Stimulated activated CD8-positive, alpha-beta memory T cell treated with anti-CD3 and anti-CD28 coated beads, Interleukin-12 subunit alpha, Interleukin-12 subunit beta, amount 100 ng/mL, for 4 hours (primary cell): ENCODE data around the gene MYO3B.
"Not testable (repeated sequence)": the region's sequence is repeated elsewhere in the genome, so short reads cannot be mapped to it uniquely, and the experiment has no call there.

Experiments
- DNase-seq: peaks from one replicate; pipeline ENCODE4 v3.0.0-alpha.2; 2020; ENCODE audit warnings: low read depth

Gene MYO3B

DNA sequence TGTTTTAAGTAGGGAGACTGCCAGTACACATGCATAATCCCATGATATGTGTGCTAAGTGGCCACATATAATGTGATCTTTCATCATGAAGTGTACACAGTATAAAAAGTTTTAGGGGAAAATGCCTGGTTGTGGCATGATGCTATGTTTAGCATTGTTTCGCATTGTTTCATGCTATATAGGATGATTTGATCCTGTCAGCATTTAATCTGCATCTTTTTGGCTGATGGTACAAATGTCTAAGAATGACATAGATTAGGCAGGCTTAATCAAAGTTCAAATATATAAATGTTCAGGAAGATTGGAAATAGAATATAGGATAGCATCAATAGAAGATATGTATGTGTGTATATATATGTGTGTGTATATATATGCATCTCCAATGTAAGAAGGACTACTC, 83.6 kb downstream of the MYO3B start:
- no peak for DNase-seq

DNA sequence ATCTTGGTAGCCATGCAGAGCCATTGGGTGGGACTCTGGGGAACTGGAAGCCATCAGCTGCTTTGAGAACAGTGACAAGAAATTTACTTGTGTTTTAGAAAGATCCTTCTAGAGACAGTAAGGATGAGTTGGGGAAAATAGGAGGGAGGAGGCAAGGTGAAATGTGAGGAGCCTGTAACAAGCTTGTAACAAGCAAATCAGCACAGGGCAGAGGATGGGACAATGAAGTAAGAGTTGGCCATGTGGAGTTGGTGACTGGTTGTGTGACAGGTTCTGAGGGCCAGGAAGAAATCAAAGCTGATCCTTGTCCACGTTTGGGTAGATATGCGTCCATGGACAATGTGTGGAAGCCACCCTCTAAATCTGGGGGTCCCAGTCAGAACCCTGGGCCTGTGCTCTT, 84.4 kb downstream of the MYO3B start:
- DNase-seq: no peak

DNA sequence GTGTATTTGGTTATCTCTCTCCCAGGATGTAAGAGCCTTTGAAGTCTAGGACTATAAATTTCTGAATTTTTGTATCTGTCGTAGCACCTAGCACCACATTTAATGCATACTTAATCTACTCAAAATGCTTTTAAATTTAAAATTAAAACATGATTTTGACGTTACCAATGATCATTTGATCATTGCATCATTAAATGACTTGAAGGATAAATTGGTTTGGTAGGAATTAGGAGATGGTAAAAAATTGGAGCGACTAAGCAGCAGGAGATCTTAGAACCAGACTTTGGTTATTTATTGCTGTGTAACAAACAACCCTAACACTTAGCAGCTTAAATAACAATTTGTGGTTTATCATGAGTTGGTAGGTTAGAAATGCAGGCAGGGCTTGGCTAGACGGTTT, 84.9 kb downstream of the MYO3B start:
- no peak for DNase-seq

DNA sequence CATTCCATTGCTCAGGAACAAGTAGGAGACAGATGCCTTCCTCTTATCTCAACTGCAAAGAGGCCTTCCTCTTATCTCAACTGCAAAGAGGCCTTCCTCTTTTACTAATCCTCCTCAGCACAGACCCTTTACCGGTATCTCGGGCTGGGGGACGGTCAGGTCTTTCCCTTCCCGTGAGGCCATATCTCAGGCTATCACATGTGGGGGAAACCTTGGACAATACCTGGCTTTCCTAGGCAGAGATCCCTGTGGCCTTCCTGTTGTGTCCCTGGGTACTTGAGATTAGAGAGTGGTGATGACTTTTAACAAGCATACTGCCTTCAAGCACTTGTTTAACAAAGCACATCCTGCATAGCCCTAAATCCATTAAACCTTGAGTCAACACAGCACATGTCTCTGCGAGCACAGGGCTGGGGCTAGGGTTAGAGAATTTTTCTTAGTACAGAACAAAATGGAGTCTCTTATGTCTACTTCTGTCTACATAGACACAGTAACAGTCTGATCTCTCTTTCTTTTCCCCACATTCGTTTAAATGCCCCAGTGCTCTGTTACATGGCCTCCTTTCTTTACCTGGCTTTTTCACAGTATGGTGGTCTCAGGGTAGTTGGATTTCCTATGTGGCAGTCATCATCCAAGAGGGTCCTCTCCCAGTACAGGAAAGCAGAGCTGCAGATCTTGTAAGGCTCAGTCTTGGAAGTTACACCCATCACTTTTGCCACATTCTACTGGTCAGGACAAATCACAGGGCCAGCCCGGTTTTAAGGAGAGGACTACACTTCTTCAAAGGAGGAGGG, 86.0 kb downstream of the MYO3B start:
- not testable (repeated sequence) for DNase-seq

DNA sequence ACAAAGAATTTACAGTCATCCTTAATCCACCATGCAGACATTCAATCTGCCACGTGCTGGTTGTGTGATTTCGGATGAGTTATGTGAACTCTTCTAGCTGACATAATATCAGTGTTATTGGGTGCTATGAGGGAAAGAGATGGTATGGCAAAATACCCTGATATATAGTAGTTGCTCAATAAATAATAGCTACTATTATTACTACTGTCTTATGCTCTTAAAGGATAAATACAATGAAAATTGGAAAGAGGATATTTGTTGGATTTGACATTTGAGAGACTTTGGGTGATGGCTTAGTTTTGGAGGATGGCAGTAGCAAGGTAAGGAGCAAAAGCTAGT, 86.5 kb downstream of the MYO3B start:
- DNase-seq: no peak

DNA sequence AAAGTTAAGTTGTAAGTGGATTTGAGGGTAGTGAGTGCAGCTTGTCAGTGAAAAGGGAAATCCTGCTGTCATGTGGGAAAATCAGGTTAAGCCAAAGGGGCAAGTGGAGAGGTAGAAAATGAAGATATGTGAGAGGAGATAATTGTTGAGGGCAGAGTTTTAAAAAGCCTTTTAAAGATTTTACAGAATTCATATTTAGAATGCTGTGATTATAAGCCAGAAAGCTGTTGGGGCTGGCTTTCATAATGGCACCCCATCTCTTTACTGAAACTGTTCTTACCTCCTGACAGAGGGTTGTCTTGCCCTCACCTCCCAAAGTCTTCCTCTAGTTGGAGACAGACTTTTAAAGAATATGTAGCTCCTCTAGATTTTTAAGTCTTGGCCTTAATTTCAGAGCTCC, 86.9 kb downstream of the MYO3B start:
- no peak for DNase-seq

DNA sequence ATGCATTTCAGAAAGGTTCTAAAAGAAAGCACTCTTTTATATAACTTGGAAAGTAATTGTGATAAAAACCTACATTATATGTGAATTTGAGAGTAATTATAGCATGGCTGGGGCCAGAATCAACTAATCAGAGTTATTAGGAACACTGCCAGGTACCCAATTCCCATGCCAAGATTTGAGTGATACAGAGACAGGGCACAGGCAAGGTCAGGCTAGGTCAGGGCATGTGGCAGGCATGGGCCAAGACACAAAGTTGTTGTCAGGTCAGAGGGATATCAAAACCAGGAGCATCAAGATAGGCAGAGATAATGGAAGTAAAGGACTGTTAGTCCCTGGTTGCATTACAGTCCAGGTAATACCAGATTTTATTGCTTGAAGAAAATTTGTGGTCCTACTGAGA, 87.4 kb downstream of the MYO3B start:
- DNase-seq: no peak

DNA sequence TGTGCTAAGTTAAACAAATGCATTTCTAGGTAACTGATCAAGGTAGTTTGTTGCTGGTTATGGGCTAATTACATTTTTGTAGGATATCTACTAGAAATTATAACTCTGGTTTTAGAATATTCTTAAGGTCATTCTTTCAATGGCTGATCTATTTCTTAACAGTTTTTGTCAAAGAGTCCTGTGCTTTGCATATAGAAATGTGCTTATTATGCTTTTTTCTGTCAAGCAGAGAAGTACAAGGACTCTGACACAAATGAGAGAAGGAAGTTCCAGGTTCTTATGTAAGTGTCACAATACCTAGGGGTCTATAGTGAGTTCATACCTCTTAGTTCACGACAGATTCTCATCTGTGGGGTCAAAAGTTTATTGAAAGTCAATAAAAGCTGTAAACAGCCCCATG, 88.4 kb downstream of the MYO3B start:
- DNase-seq: no peak

DNA sequence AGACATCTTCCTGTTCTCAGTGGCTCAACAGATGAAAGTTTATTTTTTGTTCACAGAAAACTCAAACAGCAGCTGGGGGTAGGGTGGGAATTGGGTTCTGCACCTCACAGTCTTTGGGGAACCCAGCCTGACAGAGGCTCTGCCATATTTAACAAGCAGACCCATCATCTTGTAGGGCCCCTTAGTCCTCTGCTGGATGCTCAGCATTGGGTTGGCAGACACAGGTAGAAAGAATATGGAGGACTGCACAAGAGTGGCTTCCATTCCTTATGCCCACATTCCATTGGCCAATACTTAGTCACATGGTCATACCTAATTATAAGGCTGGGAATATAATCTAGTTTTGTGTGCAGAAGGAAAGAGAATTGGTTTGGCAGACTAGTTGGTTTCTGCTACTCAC, 89.1 kb downstream of the MYO3B start:
- DNase-seq: no peak

DNA sequence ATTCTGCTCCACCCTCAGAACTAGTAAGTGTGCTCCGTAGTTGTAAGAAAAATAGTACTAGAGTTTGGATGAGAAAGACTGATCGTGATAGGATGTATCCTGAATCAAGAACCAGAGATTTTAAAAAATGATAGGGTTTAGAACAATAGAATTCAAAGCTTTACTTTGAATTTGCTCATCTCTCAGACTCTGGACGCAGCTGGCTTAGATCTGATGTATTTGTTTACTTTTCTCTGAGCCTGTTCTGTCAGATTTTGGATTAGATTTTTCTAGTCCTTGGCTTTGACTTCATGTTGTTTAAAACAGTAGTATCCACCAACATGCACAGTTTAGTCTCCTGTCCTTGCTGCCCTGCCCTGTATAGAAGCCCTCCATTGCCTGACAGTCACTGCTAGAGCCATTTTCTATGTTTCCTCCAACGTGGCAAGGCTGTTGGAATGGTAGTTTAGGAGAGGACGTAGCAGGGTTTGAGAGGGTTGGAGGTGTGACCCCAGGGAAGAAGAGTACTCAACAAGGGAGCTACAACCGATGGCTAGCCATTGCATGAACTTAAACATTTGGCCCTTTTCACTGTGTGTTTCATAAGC, 92.4 kb downstream of the MYO3B start:
- DNase-seq: no peak

DNA sequence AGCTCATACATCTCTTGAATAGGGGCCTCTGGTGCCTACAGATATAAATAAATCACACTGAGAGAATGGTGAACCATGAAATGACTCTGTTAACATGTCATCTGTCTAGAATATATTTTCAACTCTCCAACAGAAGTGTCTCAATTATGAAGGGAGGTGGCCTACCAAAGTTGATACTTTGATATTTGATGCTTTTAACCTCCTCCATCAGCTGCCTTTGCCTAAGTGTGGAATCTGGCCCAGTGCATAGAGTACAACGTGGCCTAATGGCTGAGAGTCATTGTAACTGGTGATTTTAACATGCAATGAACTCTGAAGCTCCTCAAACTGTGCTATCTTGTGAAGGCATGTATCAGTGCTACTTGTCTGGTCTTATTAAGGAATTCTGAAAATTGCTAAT, 93.4 kb downstream of the MYO3B start:
- no peak for DNase-seq

DNA sequence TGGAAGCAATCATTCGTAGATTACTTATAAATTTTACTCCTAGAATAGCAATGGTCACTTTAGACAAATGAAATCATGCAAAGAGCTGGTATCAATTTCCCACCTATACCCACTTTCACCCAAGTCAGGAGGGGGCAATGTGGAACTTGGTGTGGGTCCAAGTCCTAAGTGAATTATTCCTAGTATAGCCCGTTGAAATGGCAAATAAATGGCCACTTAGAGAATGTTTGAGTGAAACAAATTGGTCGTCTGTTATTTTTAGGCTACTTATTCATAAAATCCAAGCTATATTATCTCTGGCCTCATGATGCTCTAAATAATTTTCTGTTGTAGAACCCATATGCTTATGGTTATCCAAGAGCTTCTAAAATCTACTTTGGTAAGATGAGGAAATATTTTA, 98.1 kb downstream of the MYO3B start:
- no peak for DNase-seq

DNA sequence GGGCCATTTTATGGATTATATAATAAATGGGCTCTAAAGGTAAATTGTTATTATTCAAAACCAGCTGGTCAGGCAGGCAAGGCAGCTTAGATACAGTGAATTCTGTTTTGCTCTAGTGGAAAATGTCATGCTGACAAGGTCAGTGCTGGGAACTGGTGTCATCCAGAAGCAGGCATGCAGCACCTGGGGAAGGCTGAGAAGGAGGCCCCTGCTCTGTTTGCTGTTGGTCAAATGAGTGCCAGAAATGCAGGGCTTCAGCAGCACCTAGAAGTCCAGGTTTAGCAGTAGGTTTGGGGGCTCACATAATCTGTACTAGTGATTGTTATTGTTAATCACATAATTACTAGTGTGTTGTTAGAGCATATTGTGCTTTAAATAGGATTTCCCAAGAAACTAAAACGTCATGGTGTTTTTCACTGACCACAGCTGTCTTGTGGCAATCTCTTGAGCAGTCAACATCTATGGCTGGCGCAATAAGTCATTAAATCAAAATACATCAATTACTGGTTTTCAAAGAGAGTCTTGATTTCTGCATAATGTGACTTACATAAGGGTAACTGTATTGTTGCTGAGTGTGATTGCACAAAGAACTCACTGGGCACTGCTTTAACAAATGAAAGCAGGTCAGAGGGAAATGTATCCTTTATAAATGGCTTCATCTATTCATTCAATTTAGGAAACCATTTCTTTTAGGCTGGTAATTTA, 99.1 kb downstream of the MYO3B start:
- DNase-seq: no peak

DNA sequence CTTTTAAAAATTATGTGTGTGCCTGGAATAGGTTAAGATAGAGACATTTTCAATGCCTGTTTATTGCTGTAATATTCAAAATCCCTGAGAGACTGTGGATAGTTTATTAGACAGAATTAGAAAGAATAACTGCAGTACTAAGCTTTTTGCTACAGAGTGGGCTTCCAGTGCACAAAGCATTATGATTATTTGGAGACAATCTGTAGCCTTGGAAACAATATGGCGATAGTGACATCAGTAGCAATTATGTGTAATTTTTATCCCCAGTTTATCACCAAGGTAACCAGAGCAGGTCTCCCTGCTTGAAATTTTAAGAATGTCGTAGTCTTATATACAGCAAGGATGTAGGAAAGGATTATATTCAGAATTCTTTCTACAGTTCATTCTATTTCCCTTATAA, 100.0 kb downstream of the MYO3B start:
- DNase-seq: no peak

DNA sequence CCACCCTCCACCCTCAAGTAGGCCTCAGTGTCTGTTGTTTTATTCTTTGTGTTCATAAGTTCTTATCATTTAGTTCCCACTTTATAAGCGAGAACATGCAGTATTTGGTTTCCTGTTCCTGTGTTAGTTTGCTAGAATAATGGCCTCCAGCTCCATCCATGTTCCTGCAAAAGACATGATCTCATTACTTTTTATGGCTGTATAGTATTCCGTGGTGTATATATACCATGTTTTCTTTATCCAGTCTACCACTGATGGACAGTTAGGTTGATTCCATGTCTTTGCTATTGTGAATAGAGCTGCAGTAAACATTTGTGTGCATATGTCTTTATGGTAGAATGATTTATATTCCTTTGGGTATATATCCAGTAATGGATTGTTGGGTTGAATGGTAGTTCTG, 101.7 kb downstream of the MYO3B start:
- not testable (repeated sequence) for DNase-seq

DNA sequence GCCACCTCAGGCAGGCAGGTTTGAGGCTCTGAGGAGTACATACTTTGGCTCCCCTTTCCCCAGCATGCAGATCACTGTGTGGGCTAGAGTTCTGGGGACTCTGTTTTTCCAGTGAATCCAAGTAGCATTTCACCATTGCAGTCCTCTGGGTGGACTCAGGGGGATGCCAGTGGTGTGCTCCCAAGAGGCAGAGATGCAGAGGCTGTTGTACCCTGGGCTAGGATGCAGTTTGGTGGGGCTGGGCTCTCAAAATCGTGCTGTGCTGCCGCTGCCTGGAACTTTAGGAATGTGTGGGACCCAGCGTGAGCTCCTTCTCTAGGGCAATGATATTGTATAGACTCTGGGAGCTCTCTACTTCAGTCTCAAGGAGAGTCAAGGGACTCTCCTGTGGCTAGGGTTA, 104.9 kb downstream of the MYO3B start:
- no peak for DNase-seq

DNA sequence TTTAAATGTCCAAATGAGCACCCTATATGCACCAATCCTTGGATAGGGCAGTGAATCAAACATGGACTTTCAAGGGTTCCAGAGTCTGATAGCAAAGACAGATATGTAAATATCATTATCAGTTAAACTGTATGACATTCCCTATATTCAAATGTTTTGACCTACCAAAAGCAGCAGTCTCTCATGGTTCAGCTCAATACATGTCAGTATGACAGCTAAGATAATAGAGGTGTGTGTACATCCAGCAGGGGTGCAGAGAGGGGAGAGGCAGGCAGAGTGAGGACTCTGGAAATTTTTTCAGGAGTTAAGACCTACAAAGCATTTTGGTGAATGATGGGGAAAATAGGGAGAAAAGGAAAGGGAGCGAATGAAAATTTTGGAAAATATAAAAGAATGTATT, 106.3 kb downstream of the MYO3B start:
- no peak for DNase-seq

DNA sequence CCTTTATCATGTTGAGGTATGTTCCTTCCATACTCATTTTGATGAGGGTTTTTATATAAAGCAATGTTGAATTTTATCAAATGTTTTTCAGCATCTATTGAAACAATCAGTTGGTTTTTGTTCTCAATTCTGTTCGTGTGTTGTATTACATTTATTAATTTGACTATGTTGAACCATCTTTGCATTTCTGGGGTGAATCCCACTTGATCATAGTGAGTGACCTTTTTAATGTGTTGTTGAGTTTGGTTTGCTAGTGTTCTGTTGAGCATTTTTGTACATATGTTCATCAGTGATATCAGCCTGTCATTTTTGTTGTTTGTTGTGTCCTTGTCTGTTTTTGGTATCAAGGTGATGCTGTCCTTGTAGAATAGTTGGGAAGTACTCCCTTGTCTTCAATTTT, 110.9 kb downstream of the MYO3B start:
- no peak for DNase-seq

DNA sequence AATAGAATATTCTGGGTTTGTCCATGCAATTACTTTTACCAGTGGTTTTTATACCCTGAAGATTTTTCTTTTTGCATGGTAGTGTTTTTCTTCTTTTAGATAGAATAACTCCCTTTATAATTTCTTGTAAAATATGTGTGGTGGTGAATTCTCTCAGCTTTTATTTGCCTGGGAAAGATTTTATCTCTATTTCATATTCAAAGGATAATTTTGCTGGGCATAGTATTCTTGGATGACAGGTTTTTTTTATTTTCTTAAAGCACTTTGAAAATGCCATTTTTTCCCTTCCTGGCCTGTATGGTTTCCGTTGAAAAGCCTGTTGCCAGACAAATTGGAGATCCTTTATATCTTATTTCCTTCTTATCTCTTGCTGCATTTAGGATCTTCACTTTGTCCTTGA, 113.5 kb downstream of the MYO3B start:
- DNase-seq: no peak

DNA sequence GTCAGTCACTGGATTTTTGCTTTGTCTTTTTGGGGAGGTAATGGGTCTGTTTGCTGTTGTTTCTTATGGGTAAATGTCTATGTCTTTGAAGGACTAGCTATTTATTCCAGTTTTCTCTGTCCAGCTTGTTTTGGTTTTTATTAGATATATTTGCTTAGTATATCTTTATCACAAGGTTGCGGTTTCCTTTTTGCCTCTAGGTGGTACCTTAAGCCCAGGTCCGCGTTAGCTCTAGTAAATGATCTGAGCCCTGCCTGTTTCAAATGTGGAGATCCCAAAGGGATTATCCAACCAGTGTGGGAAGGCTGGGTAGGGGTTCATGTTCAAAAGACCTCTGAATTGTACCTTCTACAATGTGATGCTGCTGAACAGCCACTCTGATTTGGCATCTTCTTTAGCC, 114.5 kb downstream of the MYO3B start:
- DNase-seq: no peak

DNA sequence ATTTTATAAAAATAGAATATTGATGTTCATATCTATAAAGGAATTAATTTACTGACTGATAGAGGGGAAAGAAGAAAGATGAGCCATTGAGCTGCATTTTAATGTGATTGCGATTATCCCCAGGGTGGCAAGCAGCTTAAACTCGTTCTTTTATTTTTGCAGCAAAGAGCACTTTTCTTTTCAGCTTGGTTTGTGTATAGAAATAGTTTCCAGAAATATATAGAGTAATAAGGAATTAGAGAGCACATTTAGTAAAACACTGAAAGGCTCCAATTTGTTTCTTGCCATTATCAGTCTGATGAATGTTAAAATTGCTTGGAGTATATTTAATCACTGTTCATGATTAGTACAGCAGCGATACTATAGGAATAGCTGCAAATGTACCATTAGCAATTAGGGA, 119.5 kb downstream of the MYO3B start:
- no peak for DNase-seq

DNA sequence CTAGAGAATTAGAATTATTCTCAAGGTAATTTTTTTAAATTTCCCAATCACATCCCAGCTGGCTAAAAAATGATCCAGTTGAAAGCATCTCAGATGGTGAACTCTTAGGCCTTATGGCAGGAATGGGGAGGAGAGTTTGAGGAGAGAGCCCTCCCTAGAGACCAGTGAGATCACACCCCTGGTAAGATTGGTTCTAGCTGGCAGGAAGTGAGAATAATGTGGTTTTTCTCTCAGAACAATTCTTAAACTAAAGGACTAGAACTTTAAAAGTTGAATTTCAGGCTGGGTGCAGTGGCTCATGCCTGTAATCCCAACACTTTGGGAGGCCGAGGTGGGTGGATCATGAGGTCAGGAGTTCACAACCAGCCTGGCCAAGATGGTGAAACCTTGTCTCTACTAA, 120.2 kb downstream of the MYO3B start:
- no peak for DNase-seq

DNA sequence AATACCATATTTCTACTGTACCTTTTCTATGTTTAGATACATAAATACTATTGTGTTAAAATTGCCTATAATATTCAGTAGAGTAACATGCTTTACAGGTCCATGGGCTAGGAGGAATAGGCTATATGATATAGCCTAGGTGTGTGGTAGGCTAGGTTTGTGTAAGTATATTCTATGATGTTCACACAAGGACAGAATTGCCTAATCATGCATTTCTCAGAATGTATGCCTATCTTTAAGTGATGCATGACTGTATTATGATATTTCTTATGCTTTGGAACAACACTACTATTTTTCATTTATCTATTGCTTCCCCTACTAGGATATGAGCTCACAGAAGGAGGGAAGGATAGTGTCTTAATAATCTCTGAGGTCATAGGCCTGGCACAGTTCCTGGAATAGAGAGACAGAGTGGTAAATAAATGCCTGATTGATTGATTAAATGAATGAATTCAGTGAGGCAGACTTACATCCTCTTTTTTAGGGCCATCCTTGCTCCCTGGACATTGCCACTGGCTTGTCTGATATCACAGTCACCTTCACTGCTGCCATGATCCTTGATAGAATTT, 121.0 kb downstream of the MYO3B start:
- no peak for DNase-seq
